ENCODE results near the gene GKAP1.
"Not testable (repeated sequence)": the region's sequence is repeated elsewhere in the genome, so short reads cannot be mapped to it uniquely, and the experiment has no call there.

Gene GKAP1

GRCh38 chr9:83817356-83818278 lies at the start of gene GKAP1:
Gene GKAP1 (minus strand): TSS chr9:83817769. CDS start chr9:83806517, 11,252 bp downstream.
- DNase-seq (ENCODE audit: low spot score) = peak; percentile 52

GRCh38 chr9:83849895-83850294 lies 32.3 kb upstream of the GKAP1 start:
- not testable (repeated sequence) for DNase-seq (ENCODE audit: low spot score)

- DNase-seq (ENCODE audit: low spot score) = not testable (repeated sequence)
These were observed 19.6 kb upstream of the GKAP1 start for GRCh38 chr9:83837070-83837643.

- not testable (repeated sequence) for DNase-seq (ENCODE audit: low spot score)
These were observed 13.0 kb upstream of the GKAP1 start for GRCh38 chr9:83830426-83831071.

GRCh38 chr9:83824986-83825623 lies 7.5 kb upstream of the GKAP1 start:
- DNase-seq (ENCODE audit: low spot score) = not testable (repeated sequence)

- DNase-seq (ENCODE audit: low spot score) = not testable (repeated sequence)
These were observed 586 bp downstream of the GKAP1 start for GRCh38 chr9:83817011-83817355.

GRCh38 chr9:83815120-83815519 lies 2.4 kb downstream of the GKAP1 start:
- DNase-seq (ENCODE audit: low spot score) = not testable (repeated sequence)

GRCh38 chr9:83809213-83809612 lies 8.4 kb downstream of the GKAP1 start:
- DNase-seq (ENCODE audit: low spot score) = not testable (repeated sequence)

- not testable (repeated sequence) for DNase-seq (ENCODE audit: low spot score)
These were observed 13.1 kb downstream of the GKAP1 start for GRCh38 chr9:83804454-83804853.

- not testable (repeated sequence) for DNase-seq (ENCODE audit: low spot score)
These were observed 13.6 kb downstream of the GKAP1 start for GRCh38 chr9:83803941-83804340.

GRCh38 chr9:83800236-83801033 lies 17.1 kb downstream of the GKAP1 start:
- DNase-seq (ENCODE audit: low spot score) = no peak

GRCh38 chr9:83794051-83794450 lies 23.5 kb downstream of the GKAP1 start:
- DNase-seq (ENCODE audit: low spot score) = no peak

GRCh38 chr9:83792746-83793145 lies 24.8 kb downstream of the GKAP1 start:
- no peak for DNase-seq (ENCODE audit: low spot score)

GRCh38 chr9:83778164-83778563 lies 39.4 kb downstream of the GKAP1 start:
- DNase-seq (ENCODE audit: low spot score) = no peak

GRCh38 chr9:83775932-83776331 lies 41.6 kb downstream of the GKAP1 start:
- DNase-seq (ENCODE audit: low spot score) = no peak

- DNase-seq (ENCODE audit: low spot score) = no peak
These were observed 44.7 kb downstream of the GKAP1 start for GRCh38 chr9:83772860-83773259.

- no peak for DNase-seq (ENCODE audit: low spot score)
These were observed 52.2 kb downstream of the GKAP1 start for GRCh38 chr9:83765376-83765775.

- no peak for DNase-seq (ENCODE audit: low spot score)
These were observed 63.1 kb downstream of the GKAP1 start for GRCh38 chr9:83754383-83754977.

- no peak for DNase-seq (ENCODE audit: low spot score)
These were observed 67.9 kb downstream of the GKAP1 start for GRCh38 chr9:83749706-83750105.

- no peak for DNase-seq (ENCODE audit: low spot score)
These were observed 73.4 kb downstream of the GKAP1 start for GRCh38 chr9:83744206-83744605.

GRCh38 chr9:83733739-83734138 lies 83.8 kb downstream of the GKAP1 start:
- no peak for DNase-seq (ENCODE audit: low spot score)

All from pons (tissue), 1 donor.